WTC11 (cell line): Measurements from ENCODE around the gene TNRC18. TPM values are rescaled to one million over a fixed set of nuclear protein-coding genes. Genes with fewer than 3 reads are reported as not detected.
"Not testable (repeated sequence)": the region's sequence is repeated elsewhere in the genome, so short reads cannot be mapped to it uniquely, and the experiment has no call there.

Experiments
- ATAC-seq: fragments of 200-7000 bp; cut with Tn5 transposase; 2 replicates; pipeline ENCODE4 v1.10.0; 2021; ENCODE audit warnings: mild to moderate bottlenecking, moderate library complexity
- CTCF ChIA-PET: fragments of 300-600 bp; sonication (Branson Sonifier 250); formaldehyde crosslinking; loops from one replicate; lab custom pipeline; 2021; ENCODE audit warnings: antibody characterized with exemption; lab: Charles Lee
- POLR2A ChIA-PET: fragments of 350-600 bp; sonication (Branson Sonifier 250); formaldehyde crosslinking; loops from one replicate; lab custom pipeline; 2021; ENCODE audit warnings: antibody characterized with exemption; lab: Charles Lee
- DNase-seq: peaks from one replicate; pipeline ENCODE4 v3.0.0; 2021; ENCODE audit warnings: low spot score
- H3K27ac Mint-ChIP-seq: 2 replicates; pipeline ENCODE4 v1.8.0; 2021; ENCODE audit warnings: mixed read lengths
- H3K27me3 Mint-ChIP-seq: 2 replicates; pipeline ENCODE4 v1.8.0; 2021; ENCODE audit warnings: low read depth, mild to moderate bottlenecking, moderate library complexity, mixed read lengths
- H3K36me3 Mint-ChIP-seq: 2 replicates; pipeline ENCODE4 v1.8.0; 2021; ENCODE audit warnings: mixed read lengths
- H3K4me1 Mint-ChIP-seq: 2 replicates; pipeline ENCODE4 v1.8.0; 2022; ENCODE audit warnings: mixed read lengths
- H3K4me3 Mint-ChIP-seq: 2 replicates; pipeline ENCODE4 v1.8.0; 2021; ENCODE audit warnings: mild to moderate bottlenecking, moderate library complexity, mixed read lengths
- H3K9me3 Mint-ChIP-seq: 2 replicates; pipeline ENCODE4 v1.8.0; 2021; ENCODE audit warnings: mixed read lengths
- ATF1 ChIP-seq: sonication (generic); formaldehyde crosslinking; IDR thresholded peaks from 2 replicates; pipeline ENCODE4 v1.8.1; 2023; ENCODE audit warnings: mild to moderate bottlenecking, moderate library complexity, missing genetic modification reagents
- CTCF ChIP-seq: fragments of 200-600 bp; IDR thresholded peaks from 2 replicates; pipeline ENCODE4 v1.8.0; 2022; ENCODE audit warnings: antibody characterized with exemption
- EMX1 ChIP-seq: fragments of 250-450 bp; sonication (Bioruptor Pico); IDR thresholded peaks from 2 replicates; pipeline ENCODE4 v1.8.0; 2021; ENCODE audit warnings: mild to moderate bottlenecking
- FOXK1 ChIP-seq: sonication (generic); formaldehyde crosslinking; IDR thresholded peaks from 2 replicates; pipeline ENCODE4 v1.8.0; 2022; ENCODE audit warnings: mild to moderate bottlenecking, moderate library complexity, missing genetic modification reagents
- GRHL2 ChIP-seq: fragments of 250-450 bp; sonication (Bioruptor Pico); IDR thresholded peaks from 2 replicates; pipeline ENCODE4 v1.8.0; 2022; ENCODE audit warnings: mild to moderate bottlenecking, moderate library complexity; ENCODE audit not compliant: insufficient replicate concordance, severe bottlenecking
- KAT7 ChIP-seq: sonication (generic); formaldehyde crosslinking; IDR thresholded peaks from 2 replicates; pipeline ENCODE4 v1.8.1; 2023; ENCODE audit warnings: missing genetic modification reagents, mild to moderate bottlenecking, borderline replicate concordance
- MYBL2 ChIP-seq: sonication (generic); formaldehyde crosslinking; IDR thresholded peaks from 2 replicates; pipeline ENCODE4 v1.8.1; 2023; ENCODE audit warnings: mild to moderate bottlenecking, moderate library complexity, missing genetic modification reagents
- NFYB ChIP-seq: sonication (generic); formaldehyde crosslinking; conservative IDR thresholded peaks from 2 replicates; pipeline ENCODE4 v1.8.0; 2022; ENCODE audit warnings: low read depth, missing genetic modification reagents
- NR3C1 ChIP-seq: sonication (generic); formaldehyde crosslinking; conservative IDR thresholded peaks from 2 replicates; pipeline ENCODE4 v1.8.1; 2023; ENCODE audit warnings: low read depth, mild to moderate bottlenecking, missing genetic modification reagents
- OVOL2 ChIP-seq: fragments of 250-450 bp; sonication (Bioruptor Pico); IDR thresholded peaks from 2 replicates; pipeline ENCODE4 v1.9.0; 2021; ENCODE audit warnings: mild to moderate bottlenecking, borderline replicate concordance
- ZMAT4 ChIP-seq: fragments of 250-450 bp; sonication (Bioruptor Pico); IDR thresholded peaks from 2 replicates; pipeline ENCODE4 v1.9.0; 2021; ENCODE audit warnings: mild to moderate bottlenecking
- ZNF423 ChIP-seq: fragments of 250-450 bp; sonication (Bioruptor Pico); IDR thresholded peaks from 2 replicates; pipeline ENCODE4 v2.1.2; 2022; ENCODE audit warnings: mild to moderate bottlenecking, moderate library complexity
- ZNF532 ChIP-seq: fragments of 250-450 bp; sonication (Bioruptor Pico); IDR thresholded peaks from 2 replicates; pipeline ENCODE4 v1.9.0; 2021; ENCODE audit warnings: mild to moderate bottlenecking, borderline replicate concordance
- ZNF671 ChIP-seq: fragments of 250-450 bp; sonication (Bioruptor Pico); IDR thresholded peaks from 2 replicates; pipeline ENCODE4 v1.8.0; 2021; ENCODE audit warnings: mild to moderate bottlenecking
- ZSCAN18 ChIP-seq: fragments of 250-450 bp; sonication (Bioruptor Pico); IDR thresholded peaks from 2 replicates; pipeline ENCODE4 v2.1.2; 2022; ENCODE audit warnings: mild to moderate bottlenecking, moderate library complexity
- total RNA-seq: library from RNA; stranded (reverse); gene quantifications from 3 replicates; pipeline ENCODE4 v1.2.3, GENCODE V29; 2021

The TNRC18 gene
- total RNA-seq, 1 experiment from 2014 or later = 55.0 TPM

GRCh38 chr7:5309146-5309545, 114.5 kb downstream of the TNRC18 start:
- TF ChIP-seq OVOL2 (no peak), MYBL2 (CRISPR knock-in tag) (no peak), CTCF (no peak), ZNF532 (no peak), ZNF423 (CRISPR knock-in tag) (no peak), EMX1 (CRISPR knock-in tag) (no peak), ATF1 (CRISPR knock-in tag) (no peak), ZSCAN18 (CRISPR knock-in tag) (no peak)
- no peaks in the 10 kb centered on the region; the same call in 1 of the 2 replicates for H3K27me3 Mint-ChIP-seq
- H3K27ac Mint-ChIP-seq = no peak overlapping the region
- ChIA-PET CTCF (interaction anchor here (0.8 kb wide), 1 partner anchor 57 kb away, joined by 3 read pairs; no protein-coding TSS in a partner anchor), POLR2A (no interaction called here)
- no peaks in the 10 kb centered on the region for H3K4me1 Mint-ChIP-seq
- ATAC-seq (no peak), DNase-seq (no peak)
- H3K36me3 Mint-ChIP-seq = peaks cover 5% of the 10 kb centered on the region; the same call in 1 of the 2 replicates
- no peak overlapping the region for H3K4me3 Mint-ChIP-seq
- H3K9me3 Mint-ChIP-seq = no peaks in the 10 kb centered on the region

GRCh38 chr7:5307221-5308142, 116.2 kb downstream of the TNRC18 start:
- H3K4me1 Mint-ChIP-seq, H3K9me3 Mint-ChIP-seq, H3K36me3 Mint-ChIP-seq, H3K4me3 Mint-ChIP-seq, ATAC-seq, DNase-seq, POLR2A ChIA-PET, H3K27ac Mint-ChIP-seq, CTCF ChIA-PET, H3K27me3 Mint-ChIP-seq: not testable (repeated sequence)

GRCh38 chr7:5305050-5305449, 118.6 kb downstream of the TNRC18 start:
- POLR2A ChIA-PET, H3K27me3 Mint-ChIP-seq, H3K27ac Mint-ChIP-seq, CTCF ChIA-PET, H3K4me1 Mint-ChIP-seq, DNase-seq, ATAC-seq, H3K4me3 Mint-ChIP-seq, H3K36me3 Mint-ChIP-seq, H3K9me3 Mint-ChIP-seq: not testable (repeated sequence)

GRCh38 chr7:5303591-5304505, 119.8 kb downstream of the TNRC18 start:
- ChIA-PET POLR2A (no interaction called here), CTCF (no interaction called here)
- no peaks in the 10 kb centered on the region for H3K9me3 Mint-ChIP-seq
- no peaks in the 10 kb centered on the region for H3K36me3 Mint-ChIP-seq
- H3K4me3 Mint-ChIP-seq = no peak overlapping the region
- H3K27ac Mint-ChIP-seq = no peak overlapping the region
- DNase-seq (no peak), ATAC-seq (no peak)
- no peaks in the 10 kb centered on the region for H3K4me1 Mint-ChIP-seq
- no peaks in the 10 kb centered on the region; the same call in 1 of the 2 replicates for H3K27me3 Mint-ChIP-seq
- TF ChIP-seq NFYB (CRISPR knock-in tag) = no peak
- TF ChIP-seq NR3C1 (CRISPR knock-in tag) = no peak
- TF ChIP-seq KAT7 (CRISPR knock-in tag) = no peak
- TF ChIP-seq GRHL2 (CRISPR knock-in tag) = no peak
- TF ChIP-seq ZMAT4 = no peak
- TF ChIP-seq ZNF671 (CRISPR knock-in tag) = no peak
- TF ChIP-seq FOXK1 (CRISPR knock-in tag) = no peak
